K562 (cell line): ENCODE data around the gene CSMD2. TPM values are rescaled to one million over a fixed set of nuclear protein-coding genes. Genes with fewer than 3 reads are reported as not detected.

Source experiments
- ATAC-seq: fragments of 200-7000 bp; cut with Tn5 transposase; 3 replicates; pipeline ENCODE4 v1.9.1; 2020; ENCODE audit warnings: moderate library complexity
- BruUV-seq: library from RNA; stranded (reverse); fragments of 400-500 nt; replicated peaks from 2 replicates; lab custom pipeline; 2021; lab: Mats Ljungman, UMichigan
- CTCF ChIA-PET: fragments of 300-600 bp; formaldehyde crosslinking; extraction: SDS; loops from one replicate; lab custom pipeline; 2021; ENCODE audit warnings: low intra/inter-chr PET ratio; lab: Yijun Ruan, JAX
- POLR2A ChIA-PET: fragments of 300-600, 350-650 bp; sonication (Branson Sonifier 250); formaldehyde crosslinking; extraction: SDS; loops from one replicate; lab custom pipeline; 2021; ENCODE audit warnings: antibody characterized with exemption, inconsistent platforms; lab: Yijun Ruan, JAX
- DNase-seq, 4 experiments: peaks; one replicate each; pipeline versions ENCODE4 v3.0.0 to v3.0.0-alpha.2; 2011 to 2018; ENCODE audit warnings: low spot score in 3 of 4, mixed read lengths in 3 of 4; ENCODE audit errors: extremely low read depth in 1 of 4
- FAIRE-seq: peaks from 2 replicates; lab custom pipeline; 2011; peaks lifted over from hg19 to GRCh38; lab: Jason Lieb, UNC
- H2AFZ ChIP-seq: 2 replicates; pipeline ENCODE4 v1.6.0; 2011; ENCODE audit warnings: low read depth, low read length, control low read depth, inconsistent platforms
- H3K27ac ChIP-seq: fragments of 200-600 bp; 3 replicates; pipeline ENCODE4 v1.8.0; 2011; ENCODE audit warnings: low read depth, mild to moderate bottlenecking, control low read depth, inconsistent platforms, low read length, moderate library complexity, mixed read lengths; ENCODE audit errors: extremely low read depth
- H3K27me3 ChIP-seq, 2 experiments: fragments of 300-600 bp in 1 of 2; 2 replicates in 1 of 2; 3 replicates in 1 of 2; pipeline versions ENCODE4 v1.6.0 to v1.8.0; 2011; ENCODE audit warnings: inconsistent platforms in 2 of 2, low read length in 2 of 2, mild to moderate bottlenecking in 1 of 2, mixed read lengths in 1 of 2, moderate library complexity in 1 of 2; ENCODE audit not compliant: control insufficient read depth in 2 of 2, insufficient read depth in 2 of 2
- H3K36me3 ChIP-seq: fragments of 300-600 bp; 3 replicates; pipeline ENCODE4 v1.8.0; 2011; ENCODE audit warnings: mild to moderate bottlenecking, low read length, inconsistent platforms; ENCODE audit not compliant: control insufficient read depth, insufficient read depth
- H3K4me1 ChIP-seq, 2 experiments: fragments of 200-600 bp in 1 of 2; replicated peaks in 1 of 2; 2 replicates in 1 of 2; 3 replicates in 1 of 2; pipeline versions ENCODE4 v1.5.1 to v1.8.0; 2011; ENCODE audit warnings: inconsistent platforms in 2 of 2, low read length in 2 of 2, mild to moderate bottlenecking in 1 of 2, mixed read lengths in 1 of 2, moderate library complexity in 1 of 2; ENCODE audit not compliant: control insufficient read depth in 2 of 2, insufficient read depth in 2 of 2
- H3K4me2 ChIP-seq: 2 replicates; pipeline ENCODE4 v1.6.1; 2011; ENCODE audit warnings: low read length, control low read depth, inconsistent platforms, mixed read lengths; ENCODE audit not compliant: insufficient read depth
- H3K4me3 ChIP-seq: fragments of 200-600 bp; sonication (generic), shearing (Covaris generic); 2 replicates; pipeline ENCODE4 v1.5.1; 2016; ENCODE audit warnings: control low read depth, inconsistent platforms
- H3K79me2 ChIP-seq: fragments of 200-600 bp; 3 replicates; pipeline ENCODE4 v1.8.0; 2011; ENCODE audit warnings: low read length, inconsistent platforms; ENCODE audit not compliant: control insufficient read depth, insufficient read depth
- H3K9ac ChIP-seq, 2 experiments: 2 replicates each; pipeline versions ENCODE4 v1.6.0 to v1.6.1; 2011; ENCODE audit warnings: low read depth in 2 of 2, low read length in 2 of 2, control low read depth in 1 of 2, inconsistent platforms in 1 of 2, mild to moderate bottlenecking in 1 of 2, mixed read lengths in 1 of 2; ENCODE audit not compliant: insufficient read depth in 1 of 2
- H3K9me1 ChIP-seq: one replicate; pipeline ENCODE4 v1.6.0; 2011; ENCODE audit warnings: inconsistent platforms, mild to moderate bottlenecking, low read length, moderate library complexity; ENCODE audit not compliant: control insufficient read depth, insufficient read depth
- H3K9me3 ChIP-seq: replicated peaks from 2 replicates; pipeline ENCODE4 v1.5.1; 2011; ENCODE audit warnings: low read depth, low read length, inconsistent platforms; ENCODE audit not compliant: control insufficient read depth, insufficient read depth
- H4K20me1 ChIP-seq: replicated peaks from 2 replicates; pipeline ENCODE4 v1.6.1; 2011; ENCODE audit warnings: low read length, inconsistent platforms, mixed read lengths; ENCODE audit not compliant: control insufficient read depth, insufficient read depth
- MTA3 ChIP-seq: fragments of 450-650 bp; formaldehyde crosslinking; IDR thresholded peaks from 2 replicates; pipeline ENCODE4 v1.6.1; 2017; ENCODE audit warnings: mild to moderate bottlenecking, borderline replicate concordance
- WGBS: fragments of 100-300 bp; shearing (Covaris generic); methylation state at CpG from one replicate; pipeline ENCODE4 v1.1.6; 2016; ENCODE audit warnings: low coverage, mixed read lengths; ENCODE audit not compliant: insufficient coverage; ENCODE audit errors: missing lambda C conversion rate; 5-methylcytosine and 5-hydroxymethylcytosine counted together
- in situ Hi-C: fragments of 300-500 bp; cut with MboI; formaldehyde crosslinking; loops from 4 replicates; pipeline ENCODE4 v1.15.0; 2018; ENCODE audit warnings: inconsistent platforms, mixed read lengths
- intact Hi-C: fragments of 100-400 bp; cut with micrococcal nuclease; formaldehyde crosslinking; loops from 2 replicates; pipeline ENCODE4 v1.14.2; 2022
- polyA plus RNA-seq, 8 experiments: library from polyadenylated mRNA; depleted of rRNA in 4 of 8; stranded (reverse) in 5 of 8; unstranded in 3 of 8; fragments of >200 nt; fragmentation: Nextera tagmentation in 2 of 8; fragmentation: Illumina TruSeq in 1 of 8; extraction: Ambion mirVana in 2 of 8; extraction: Trizol in 1 of 8; gene quantifications; 2 replicates each; pipeline versions ENCODE4 v1.2.1 to v1.2.3, GENCODE V29; 2011 to 2014; ENCODE audit warnings: inconsistent platforms in 1 of 8, missing spikeins in 1 of 8
- total RNA-seq, 7 experiments: library from RNA; depleted of rRNA in 6 of 7; stranded (reverse); fragments of >200 nt in 6 of 7; fragmentation: Illumina TruSeq in 2 of 7; extraction: Trizol in 2 of 7; gene quantifications; 2 replicates each; pipeline versions ENCODE4 v1.2.1 to v1.2.3, GENCODE V29; 2011 to 2021; ENCODE audit warnings: low replicate concordance in 1 of 7
- TF ChIP-seq, protein P1 (sequence below), 2 experiments: IDR thresholded peaks in 1 of 2; conservative IDR thresholded peaks in 1 of 2; 2 replicates each; pipeline ENCODE4 v1.6.1; 2016; ENCODE audit warnings: low read depth in 2 of 2, mild to moderate bottlenecking in 1 of 2, missing compliant biosample characterization in 1 of 2, missing genetic modification characterization in 1 of 2, moderate library complexity in 1 of 2

Gene CSMD2
- total and polyA plus RNA-seq, 9 of the 15 experiments (the other 6 are each of a cell fraction or from before 2014, with no cell fraction given), result not detected

GRCh38 chr1:33576821-33577599, 588.0 kb downstream of the CSMD2 start:
- FAIRE-seq, result no peak
- Histone ChIP-seq H3K4me2 (no peak overlapping the region), H3K27ac (no peak overlapping the region), H3K79me2 (no peaks in the 10 kb centered on the region), H3K27me3 (peaks cover 18 to 42% of the 10 kb centered on the region in 2 experiments; a peak in 4 of 5 replicates), H3K4me1 (no peaks in the 10 kb centered on the region), H3K9ac (no peak overlapping the region), H3K9me1 (no peaks in the 10 kb centered on the region), H4K20me1 (no peaks in the 10 kb centered on the region), H2AFZ (no peak overlapping the region), H3K36me3 (no peaks in the 10 kb centered on the region), H3K9me3 (no peaks in the 10 kb centered on the region), H3K4me3 (no peak overlapping the region)
- no peak for DNase-seq
- 1% methylated on average over 11 of the region's 11 CpGs for WGBS
- no TSS peak for BruUV-seq
- CTCF ChIA-PET, result interaction anchor here (0.5 kb wide), 1 partner anchor 102 kb away, joined by 3 read pairs; no protein-coding TSS in a partner anchor
- in situ Hi-C loops, result no loop called here
- POLR2A ChIA-PET, result interaction anchor here (0.6 kb wide), 1 partner anchor 7 kb away, joined by 3 read pairs; no protein-coding TSS in a partner anchor
- ATAC-seq, result no peak
- intact Hi-C loops, result no loop called here
- no peak for TF ChIP-seq MTA3
- TF ChIP-seq, protein P1, sequence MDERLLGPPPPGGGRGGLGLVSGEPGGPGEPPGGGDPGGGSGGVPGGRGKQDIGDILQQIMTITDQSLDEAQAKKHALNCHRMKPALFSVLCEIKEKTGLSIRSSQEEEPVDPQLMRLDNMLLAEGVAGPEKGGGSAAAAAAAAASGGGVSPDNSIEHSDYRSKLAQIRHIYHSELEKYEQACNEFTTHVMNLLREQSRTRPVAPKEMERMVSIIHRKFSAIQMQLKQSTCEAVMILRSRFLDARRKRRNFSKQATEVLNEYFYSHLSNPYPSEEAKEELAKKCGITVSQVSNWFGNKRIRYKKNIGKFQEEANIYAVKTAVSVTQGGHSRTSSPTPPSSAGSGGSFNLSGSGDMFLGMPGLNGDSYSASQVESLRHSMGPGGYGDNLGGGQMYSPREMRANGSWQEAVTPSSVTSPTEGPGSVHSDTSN (CRISPR knock-in tag; IDR thresholded peaks at IDR 0.05; ENCODE audit: low read depth), result no peak
- TF ChIP-seq, protein P1 (tag; conservative IDR thresholded peaks at IDR 0.05; ENCODE audit: low read depth), result 0 out of 2 replicates have a peak, but pooled peaks have one; percentile 35
